ENCODE data around the gene DNPH1.

The DNPH1 gene

DNA sequence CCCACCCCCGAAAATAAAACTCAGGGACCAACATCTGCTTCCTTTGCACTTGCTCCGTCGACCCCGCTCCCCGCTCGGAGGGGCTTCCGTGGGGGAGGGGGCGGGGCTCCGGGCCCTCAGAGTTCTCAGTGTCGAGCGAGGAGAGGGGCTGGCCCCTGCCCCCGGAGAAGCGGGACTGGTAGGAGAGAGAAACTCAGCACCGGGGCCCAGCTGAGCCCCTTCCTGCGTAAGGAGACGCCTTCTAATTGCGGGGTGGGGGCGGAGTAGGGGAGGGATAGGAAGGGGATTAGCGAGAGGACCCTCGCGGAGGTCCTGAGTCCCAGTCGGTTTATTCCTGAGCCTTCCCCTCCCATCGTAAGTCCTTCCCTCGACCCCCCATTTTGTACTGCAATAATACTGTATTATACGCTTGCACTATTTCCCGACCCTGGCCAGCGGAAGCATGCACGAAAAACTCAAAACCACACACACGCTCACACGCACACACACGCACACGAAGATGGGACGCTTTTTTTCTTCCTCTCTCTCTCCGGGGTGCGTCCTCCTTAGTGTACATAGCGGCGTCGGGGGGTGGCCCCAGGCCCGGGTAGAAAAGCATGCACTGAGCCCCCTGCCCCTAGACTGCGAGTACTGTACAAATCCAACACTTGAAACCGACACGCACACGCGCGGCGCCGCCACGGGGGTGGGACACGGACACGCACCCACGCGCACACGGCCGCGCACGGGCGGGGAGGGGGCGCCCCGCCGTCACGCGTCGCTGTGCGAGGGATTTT lies 46.7 kb upstream of the DNPH1 start:
- Histone ChIP-seq H3K4me1 (ENCODE audit: control extremely low read depth in 1 of 4, control insufficient read depth in 4 of 4, insufficient read depth in 4 of 4, low read length in 3 of 4) (peaks cover 0 to 19% (median 14%) of the 10 kb centered on the region in 4 experiments), H3K27ac (ENCODE audit: insufficient read depth in 1 of 2, low read depth in 1 of 2, low read length in 2 of 2, poor library complexity in 1 of 2, severe bottlenecking in 2 of 2) (no peak overlapping the region), H3K4me3 (ENCODE audit: control insufficient read depth in 1 of 7, extremely low read depth in 1 of 7, insufficient read depth in 4 of 7, low read depth in 2 of 7, low read length in 6 of 7) (peak overlapping the region in 5 of 7 experiments; percentile 26 to 59 (median 48)), H3K36me3 (ENCODE audit: control insufficient read depth in 4 of 4, insufficient read depth in 4 of 4, low read length in 3 of 4) (no peaks in the 10 kb centered on the region), H3K9me3 (ENCODE audit: control extremely low read depth in 1 of 5, control insufficient read depth in 4 of 5, insufficient read depth in 2 of 5, low read depth in 1 of 5, low read length in 4 of 5) (no peaks in the 10 kb centered on the region), H3K27me3 (replicated peaks in 2 of 5; ENCODE audit: control insufficient read depth in 4 of 5, insufficient read depth in 5 of 5, low read length in 4 of 5) (peaks cover 0 to 88% (median 36%) of the 10 kb centered on the region in 5 experiments)
- whole genome bisulfite sequencing (ENCODE audit: insufficient coverage), result 8% methylated on average over 51 of the region's 64 CpGs
- CTCF ChIA-PET, result interaction anchor here (1.2 to 1.6 kb wide), 2 partner anchors 20 to 38 kb away, joined by 3 read pairs; no protein-coding TSS in a partner anchor
- DNase-seq, result peak; percentile 66 to 84 (median 83)
- POLR2A ChIA-PET, result no interaction called here

DNA sequence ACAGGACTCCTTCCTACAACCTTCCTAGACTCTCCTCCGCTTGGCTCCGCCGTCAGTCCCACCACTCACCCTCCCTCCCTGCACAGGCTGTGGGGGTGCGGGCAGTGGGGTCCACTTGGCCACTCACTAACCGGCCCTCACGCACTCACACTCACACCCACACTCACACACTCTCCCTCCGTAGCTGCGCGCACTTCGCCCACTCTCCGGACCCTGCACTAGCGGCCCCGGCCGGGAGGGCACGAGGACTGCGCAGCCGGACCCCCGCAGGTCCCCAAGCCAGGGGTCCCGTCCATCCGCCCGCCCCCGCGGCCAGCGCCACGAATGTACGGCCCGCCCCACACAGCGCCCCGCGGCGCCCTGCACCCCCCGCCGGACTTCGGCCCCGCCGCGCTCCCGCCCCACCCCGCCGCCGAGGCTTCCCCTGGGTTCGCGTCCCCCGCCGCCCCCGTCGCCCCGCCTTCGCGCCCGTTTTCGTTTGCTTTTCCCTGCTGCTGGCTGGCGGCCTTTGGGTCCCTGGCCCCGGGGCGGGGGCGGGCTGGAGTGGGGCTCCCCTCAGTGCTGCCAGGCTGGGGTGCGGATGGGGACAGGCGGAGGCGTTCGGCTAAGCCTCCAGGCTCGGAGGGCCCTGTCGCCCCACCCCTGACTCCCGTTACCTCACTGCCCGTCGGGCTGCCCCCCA lies 45.8 kb upstream of the DNPH1 start:
- DNase-seq, result peak in 1 of 3 donors; percentile 39
- Histone ChIP-seq H3K27ac (ENCODE audit: insufficient read depth in 1 of 2, low read depth in 1 of 2, low read length in 2 of 2, poor library complexity in 1 of 2, severe bottlenecking in 2 of 2) (no peak overlapping the region), H3K27me3 (replicated peaks in 2 of 5; ENCODE audit: control insufficient read depth in 4 of 5, insufficient read depth in 5 of 5, low read length in 4 of 5) (peaks cover 0 to 90% (median 40%) of the 10 kb centered on the region in 5 experiments), H3K4me3 (ENCODE audit: control insufficient read depth in 1 of 7, extremely low read depth in 1 of 7, insufficient read depth in 4 of 7, low read depth in 2 of 7, low read length in 6 of 7) (peak overlapping the region in 5 of 7 experiments; percentile 15 to 59 (median 48)), H3K36me3 (ENCODE audit: control insufficient read depth in 4 of 4, insufficient read depth in 4 of 4, low read length in 3 of 4) (no peaks in the 10 kb centered on the region), H3K4me1 (ENCODE audit: control extremely low read depth in 1 of 4, control insufficient read depth in 4 of 4, insufficient read depth in 4 of 4, low read length in 3 of 4) (peaks cover 0 to 19% (median 14%) of the 10 kb centered on the region in 4 experiments), H3K9me3 (ENCODE audit: control extremely low read depth in 1 of 5, control insufficient read depth in 4 of 5, insufficient read depth in 2 of 5, low read depth in 1 of 5, low read length in 4 of 5) (no peaks in the 10 kb centered on the region)
- WGBS (ENCODE audit: insufficient coverage), result 1% methylated on average over 45 of the region's 65 CpGs
- POLR2A ChIA-PET, result no interaction called here
- CTCF ChIA-PET, result interaction anchor here (1.1 to 1.6 kb wide), 2 partner anchors 32 to 39 kb away, joined by 3 read pairs; no protein-coding TSS in a partner anchor

DNA sequence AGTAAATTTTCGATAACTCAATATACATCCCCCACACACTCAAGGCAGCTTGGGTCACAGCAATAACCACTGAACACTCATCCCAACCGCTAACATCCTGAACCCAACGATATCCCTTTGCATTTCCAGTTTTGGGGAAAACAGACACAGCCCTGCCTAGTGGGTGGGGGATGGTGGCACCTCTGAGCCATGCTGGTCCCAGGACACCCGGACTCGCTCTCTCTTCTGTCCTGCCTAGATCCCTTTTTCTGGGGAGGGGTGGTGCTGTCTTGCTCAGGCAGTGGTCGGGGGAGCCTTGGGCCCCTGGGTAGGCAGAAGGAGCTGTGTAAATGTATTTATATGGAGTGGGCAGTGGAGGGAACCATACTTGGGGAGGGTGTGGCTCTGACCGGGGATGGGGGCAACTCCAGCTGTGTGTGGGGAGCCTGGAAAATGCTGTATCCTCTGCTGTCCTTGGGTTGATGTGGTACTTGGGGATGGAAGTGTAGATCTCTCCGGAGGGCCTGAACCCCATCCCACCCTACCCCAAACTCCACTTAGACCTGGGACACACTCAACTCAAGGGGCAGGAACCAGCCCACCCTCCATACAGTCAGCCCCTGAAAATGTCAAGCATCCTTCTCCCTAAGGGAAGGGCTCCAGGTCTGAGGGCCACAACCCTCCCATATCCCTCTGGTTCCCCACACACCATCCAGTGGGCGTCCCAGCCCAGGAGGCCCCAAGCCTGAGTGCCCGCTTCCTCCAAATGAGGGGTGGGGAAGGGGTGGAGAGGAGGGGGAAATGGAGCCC lies 45.0 kb upstream of the DNPH1 start:
- no CpG with 5 or more reads among the region's 10 CpGs for WGBS (ENCODE audit: insufficient coverage)

DNA sequence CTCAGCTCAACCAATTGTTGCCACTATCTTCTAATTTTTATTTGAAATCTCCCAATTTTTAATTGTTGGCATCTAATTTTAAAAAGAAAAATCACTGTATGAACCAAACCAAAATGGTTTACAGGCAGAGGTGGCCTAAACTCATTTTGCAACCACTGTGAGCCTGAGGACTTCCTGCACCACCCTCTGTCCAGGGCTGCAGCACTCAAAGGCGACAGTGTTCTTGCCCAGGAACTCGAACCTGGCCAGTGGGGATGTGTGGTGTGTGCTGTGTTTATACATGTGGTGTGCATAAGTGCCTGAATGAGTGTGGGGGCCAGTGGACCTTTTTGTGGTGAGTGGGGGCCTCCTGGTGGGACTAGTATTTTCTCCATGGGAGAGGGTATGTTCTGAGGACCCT lies 44.4 kb upstream of the DNPH1 start:
- CTCF ChIA-PET, result interaction anchor here (1.1 kb wide), 1 partner anchor 34 kb away, joined by 3 read pairs; no protein-coding TSS in a partner anchor
- DNase-seq, result no peak
- no peak overlapping the region for H3K4me3 ChIP-seq (ENCODE audit: control insufficient read depth in 1 of 7, extremely low read depth in 1 of 7, insufficient read depth in 4 of 7, low read depth in 2 of 7, low read length in 6 of 7)
- H3K27me3 ChIP-seq (replicated peaks in 2 of 5; ENCODE audit: control insufficient read depth in 4 of 5, insufficient read depth in 5 of 5, low read length in 4 of 5), result peaks cover 0 to 97% (median 37%) of the 10 kb centered on the region in 5 experiments
- POLR2A ChIA-PET, result no interaction called here
- no peaks in the 10 kb centered on the region for H3K9me3 ChIP-seq (ENCODE audit: control extremely low read depth in 1 of 5, control insufficient read depth in 4 of 5, insufficient read depth in 2 of 5, low read depth in 1 of 5, low read length in 4 of 5)
- H3K36me3 ChIP-seq (ENCODE audit: control insufficient read depth in 4 of 4, insufficient read depth in 4 of 4, low read length in 3 of 4), result no peaks in the 10 kb centered on the region
- no peak overlapping the region for H3K27ac ChIP-seq (ENCODE audit: insufficient read depth in 1 of 2, low read depth in 1 of 2, low read length in 2 of 2, poor library complexity in 1 of 2, severe bottlenecking in 2 of 2)
- 53% methylated on average over 2 of the region's 2 CpGs for WGBS (ENCODE audit: insufficient coverage)
- H3K4me1 ChIP-seq (ENCODE audit: control extremely low read depth in 1 of 4, control insufficient read depth in 4 of 4, insufficient read depth in 4 of 4, low read length in 3 of 4), result peaks cover 0 to 27% (median 21%) of the 10 kb centered on the region in 4 experiments

More for the DNA sequence above, 45.0 kb upstream of the DNPH1 start:
- Histone ChIP-seq H3K27ac (ENCODE audit: insufficient read depth in 1 of 2, low read depth in 1 of 2, low read length in 2 of 2, poor library complexity in 1 of 2, severe bottlenecking in 2 of 2) (no peak overlapping the region), H3K36me3 (ENCODE audit: control insufficient read depth in 4 of 4, insufficient read depth in 4 of 4, low read length in 3 of 4) (no peaks in the 10 kb centered on the region), H3K9me3 (ENCODE audit: control extremely low read depth in 1 of 5, control insufficient read depth in 4 of 5, insufficient read depth in 2 of 5, low read depth in 1 of 5, low read length in 4 of 5) (no peaks in the 10 kb centered on the region), H3K27me3 (replicated peaks in 2 of 5; ENCODE audit: control insufficient read depth in 4 of 5, insufficient read depth in 5 of 5, low read length in 4 of 5) (peaks cover 0 to 95% (median 40%) of the 10 kb centered on the region in 5 experiments), H3K4me3 (ENCODE audit: control insufficient read depth in 1 of 7, extremely low read depth in 1 of 7, insufficient read depth in 4 of 7, low read depth in 2 of 7, low read length in 6 of 7) (peak overlapping the region in 1 of 7 experiments; percentile 20), H3K4me1 (ENCODE audit: control extremely low read depth in 1 of 4, control insufficient read depth in 4 of 4, insufficient read depth in 4 of 4, low read length in 3 of 4) (peaks cover 0 to 24% (median 18%) of the 10 kb centered on the region in 4 experiments)
- CTCF ChIA-PET, result interaction anchor here (1.1 kb wide), 1 partner anchor 33 kb away, joined by 3 read pairs; no protein-coding TSS in a partner anchor
- no peak for DNase-seq
- POLR2A ChIA-PET, result no interaction called here

DNA sequence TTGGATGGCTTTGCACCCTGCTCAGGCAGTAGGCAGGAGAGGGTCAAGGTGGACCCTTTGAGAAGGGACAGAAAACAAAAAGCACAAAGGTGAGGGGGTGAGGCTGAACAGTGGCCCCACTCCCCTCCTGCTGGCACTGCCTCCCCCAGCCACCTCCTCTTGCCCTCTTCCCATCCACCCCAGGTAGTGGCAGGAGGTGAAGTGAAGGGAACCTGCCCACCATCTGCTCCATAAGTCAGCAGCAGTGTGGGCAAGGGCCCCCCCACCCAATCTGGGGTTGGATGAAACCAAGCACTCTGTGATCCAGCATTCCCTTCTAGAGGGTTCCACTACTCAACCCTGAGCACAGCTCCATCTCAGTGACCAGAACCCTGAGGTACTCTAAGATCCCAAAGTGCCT lies 42.7 kb upstream of the DNPH1 start:
- H3K4me3 ChIP-seq (ENCODE audit: control insufficient read depth in 1 of 7, extremely low read depth in 1 of 7, insufficient read depth in 4 of 7, low read depth in 2 of 7, low read length in 6 of 7), result no peak overlapping the region
- DNase-seq, result no peak
- ChIA-PET POLR2A (no interaction called here), CTCF (interaction anchor here (1.1 to 1.8 kb wide), 3 partner anchors 10 to 234 kb away, joined by 3 to 5 read pairs (median 5); partner anchors contain the start of gene DNPH1)
- no peaks in the 10 kb centered on the region for H3K9me3 ChIP-seq (ENCODE audit: control extremely low read depth in 1 of 5, control insufficient read depth in 4 of 5, insufficient read depth in 2 of 5, low read depth in 1 of 5, low read length in 4 of 5)
- H3K36me3 ChIP-seq (ENCODE audit: control insufficient read depth in 4 of 4, insufficient read depth in 4 of 4, low read length in 3 of 4), result no peaks in the 10 kb centered on the region
- peaks cover 0 to 98% (median 31%) of the 10 kb centered on the region in 5 experiments for H3K27me3 ChIP-seq (replicated peaks in 2 of 5; ENCODE audit: control insufficient read depth in 4 of 5, insufficient read depth in 5 of 5, low read length in 4 of 5)
- no peak overlapping the region for H3K27ac ChIP-seq (ENCODE audit: insufficient read depth in 1 of 2, low read depth in 1 of 2, low read length in 2 of 2, poor library complexity in 1 of 2, severe bottlenecking in 2 of 2)
- peaks cover 0 to 32% (median 23%) of the 10 kb centered on the region in 4 experiments for H3K4me1 ChIP-seq (ENCODE audit: control extremely low read depth in 1 of 4, control insufficient read depth in 4 of 4, insufficient read depth in 4 of 4, low read length in 3 of 4)

DNA sequence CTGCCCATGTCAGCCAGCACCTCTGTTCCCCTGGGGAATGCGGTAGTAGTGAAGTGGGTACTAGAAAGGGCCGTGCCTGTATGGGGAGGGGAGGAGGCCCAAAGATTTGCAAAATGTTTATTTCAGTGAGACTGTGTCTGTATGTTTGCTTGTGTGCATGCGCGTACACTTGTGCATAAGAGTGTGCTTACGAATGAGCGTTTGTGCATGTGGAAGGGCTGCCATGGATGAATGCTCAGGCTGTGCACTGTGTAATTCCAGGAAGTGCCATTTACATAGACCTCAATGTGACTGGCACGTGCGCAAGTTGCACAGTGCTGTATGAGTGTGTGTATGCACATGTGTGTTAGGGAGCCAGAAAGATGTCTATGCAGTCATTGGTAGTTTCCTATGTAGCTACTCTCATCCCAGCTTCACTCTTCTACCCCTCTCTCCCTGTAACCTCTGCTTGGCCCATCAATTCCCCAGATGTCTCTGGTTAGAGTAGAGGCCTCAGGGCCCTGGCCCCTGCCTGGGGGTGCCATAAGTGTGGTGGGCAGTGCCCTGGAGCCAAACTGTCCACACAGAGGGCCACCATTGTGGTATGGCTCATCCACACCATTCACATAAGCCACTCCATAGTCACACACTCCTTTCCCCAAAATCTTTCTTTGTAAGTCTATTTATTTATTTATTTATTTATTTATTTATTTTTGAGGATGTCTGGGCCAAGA lies 42.0 kb upstream of the DNPH1 start:
- CTCF ChIA-PET, result interaction anchor here (1.4 to 1.8 kb wide), 2 partner anchors 9 to 235 kb away, joined by 3 to 5 read pairs; no protein-coding TSS in a partner anchor
- no peak for DNase-seq

More for the DNA sequence above, 42.0 kb upstream of the DNPH1 start:
- no peak overlapping the region for H3K27ac ChIP-seq (ENCODE audit: insufficient read depth in 1 of 2, low read depth in 1 of 2, low read length in 2 of 2, poor library complexity in 1 of 2, severe bottlenecking in 2 of 2)
- no peaks in the 10 kb centered on the region for H3K36me3 ChIP-seq (ENCODE audit: control insufficient read depth in 4 of 4, insufficient read depth in 4 of 4, low read length in 3 of 4)
- H3K4me3 ChIP-seq (ENCODE audit: control insufficient read depth in 1 of 7, extremely low read depth in 1 of 7, insufficient read depth in 4 of 7, low read depth in 2 of 7, low read length in 6 of 7), result no peak overlapping the region
- H3K4me1 ChIP-seq (ENCODE audit: control extremely low read depth in 1 of 4, control insufficient read depth in 4 of 4, insufficient read depth in 4 of 4, low read length in 3 of 4), result peaks cover 0 to 27% (median 21%) of the 10 kb centered on the region in 4 experiments
- 95% methylated on average over 6 of the region's 8 CpGs for WGBS (ENCODE audit: insufficient coverage)
- H3K27me3 ChIP-seq (replicated peaks in 2 of 5; ENCODE audit: control insufficient read depth in 4 of 5, insufficient read depth in 5 of 5, low read length in 4 of 5), result peaks cover 0 to 91% (median 26%) of the 10 kb centered on the region in 5 experiments
- POLR2A ChIA-PET, result no interaction called here
- H3K9me3 ChIP-seq (ENCODE audit: control extremely low read depth in 1 of 5, control insufficient read depth in 4 of 5, insufficient read depth in 2 of 5, low read depth in 1 of 5, low read length in 4 of 5), result no peaks in the 10 kb centered on the region
